NT2/D1 (cell line): ENCODE measurements around the gene SMIM17.

Experiments
- DNase-seq: peaks from one replicate; pipeline ENCODE4 v3.0.0-alpha.2; 2011; ENCODE audit warnings: low read depth, low spot score
- H3K27me3 ChIP-seq: 2 replicates; pipeline ENCODE4 v1.6.0; 2011; ENCODE audit warnings: mild to moderate bottlenecking; ENCODE audit not compliant: insufficient read length, insufficient read depth
- H3K36me3 ChIP-seq: 2 replicates; pipeline ENCODE4 v1.6.1; 2011; ENCODE audit warnings: mild to moderate bottlenecking, low read length, mixed read lengths; ENCODE audit not compliant: insufficient read depth, insufficient read length
- H3K4me1 ChIP-seq: 2 replicates; pipeline ENCODE4 v1.5.1; 2011; ENCODE audit not compliant: insufficient read depth, insufficient read length
- H3K4me3 ChIP-seq: 2 replicates; pipeline ENCODE4 v1.5.1; 2011; ENCODE audit warnings: low read depth; ENCODE audit not compliant: insufficient read length
- H3K9ac ChIP-seq: 2 replicates; pipeline ENCODE4 v1.6.0; 2011; ENCODE audit warnings: low read depth; ENCODE audit not compliant: insufficient read length
- H3K9me3 ChIP-seq: 2 replicates; pipeline ENCODE4 v1.5.1; 2011; ENCODE audit warnings: mild to moderate bottlenecking, low read length; ENCODE audit not compliant: insufficient read depth
- SUZ12 ChIP-seq: IDR thresholded peaks from 2 replicates; pipeline ENCODE4 v1.6.1; 2011; ENCODE audit not compliant: insufficient read length, insufficient read depth; ENCODE audit errors: extremely low read depth
- YY1 ChIP-seq: IDR thresholded peaks from 2 replicates; pipeline ENCODE4 v1.6.1; 2011; ENCODE audit not compliant: insufficient read length, insufficient read depth
- ZNF274 ChIP-seq: IDR thresholded peaks from 2 replicates; pipeline ENCODE4 v1.6.1; 2011; ENCODE audit warnings: mild to moderate bottlenecking, low read depth, low read length

The SMIM17 gene

DNA sequence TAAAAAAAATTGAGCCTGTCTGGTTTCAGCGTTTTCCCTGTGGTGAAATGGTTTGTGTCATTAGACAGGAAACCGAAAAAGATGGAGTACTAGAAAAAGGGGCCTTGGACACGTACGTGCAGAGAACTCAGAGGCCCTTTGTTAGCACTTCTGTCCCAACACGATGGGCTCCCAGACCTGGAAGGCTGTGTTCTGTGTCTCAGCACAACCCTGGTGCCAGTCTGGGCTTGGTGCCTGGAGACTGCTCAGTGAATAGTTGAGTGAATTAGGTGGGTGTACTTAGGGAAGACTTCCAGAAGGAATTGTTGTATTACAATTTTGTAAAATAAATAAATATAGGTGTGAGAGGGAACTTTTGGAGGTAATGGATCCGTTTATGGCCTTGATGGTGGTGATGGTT lies 39.1 kb upstream of the SMIM17 start:
- H3K36me3 ChIP-seq, result peaks cover 31% of the 10 kb centered on the region
- H3K9me3 ChIP-seq, result no peaks in the 10 kb centered on the region
- no peak overlapping the region for H3K4me3 ChIP-seq
- no peak overlapping the region for H3K9ac ChIP-seq
- no peaks in the 10 kb centered on the region for H3K27me3 ChIP-seq
- no peak for DNase-seq
- H3K4me1 ChIP-seq, result no peaks in the 10 kb centered on the region
- TF ChIP-seq ZNF274 (no peak), SUZ12 (no peak), YY1 (no peak)

DNA sequence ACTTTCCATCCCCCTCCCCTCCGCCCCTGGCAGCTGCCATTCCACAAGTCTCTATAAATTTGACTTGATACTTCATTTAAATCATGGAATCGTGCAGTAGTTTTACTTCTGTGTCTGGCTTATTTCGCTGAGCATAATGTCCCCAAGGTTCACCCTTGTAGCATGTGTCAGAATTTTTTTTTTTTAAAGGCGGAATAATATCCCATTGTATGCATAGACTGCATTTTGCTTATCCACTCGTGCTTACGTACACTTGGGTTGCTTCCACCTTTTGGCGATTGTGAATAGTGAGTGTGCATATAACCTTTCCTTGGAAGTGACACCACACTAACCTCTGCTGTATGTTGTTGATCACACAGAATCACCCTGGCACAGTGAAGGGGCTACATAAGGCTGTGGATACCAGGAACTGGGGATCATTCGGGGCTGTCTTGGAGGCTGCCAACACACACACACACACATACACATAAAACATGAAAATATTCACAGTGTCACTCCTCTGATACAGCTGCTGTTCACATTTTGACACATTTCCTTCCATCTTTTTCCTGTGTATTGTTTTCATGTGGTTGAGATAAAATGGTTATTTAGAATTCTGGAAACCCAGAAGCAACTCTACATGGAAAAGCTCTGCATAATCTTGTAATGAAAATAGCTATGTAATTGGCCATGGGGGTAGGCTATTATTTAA lies 34.5 kb upstream of the SMIM17 start:
- H3K9me3 ChIP-seq, result no peaks in the 10 kb centered on the region
- TF ChIP-seq SUZ12, result no peak
- no peak for TF ChIP-seq ZNF274
- TF ChIP-seq YY1, result no peak
- no peaks in the 10 kb centered on the region for H3K4me1 ChIP-seq
- peaks cover 17% of the 10 kb centered on the region for H3K36me3 ChIP-seq
- no peak for DNase-seq
- no peak overlapping the region for H3K4me3 ChIP-seq
- H3K9ac ChIP-seq, result no peak overlapping the region
- no peaks in the 10 kb centered on the region for H3K27me3 ChIP-seq

DNA sequence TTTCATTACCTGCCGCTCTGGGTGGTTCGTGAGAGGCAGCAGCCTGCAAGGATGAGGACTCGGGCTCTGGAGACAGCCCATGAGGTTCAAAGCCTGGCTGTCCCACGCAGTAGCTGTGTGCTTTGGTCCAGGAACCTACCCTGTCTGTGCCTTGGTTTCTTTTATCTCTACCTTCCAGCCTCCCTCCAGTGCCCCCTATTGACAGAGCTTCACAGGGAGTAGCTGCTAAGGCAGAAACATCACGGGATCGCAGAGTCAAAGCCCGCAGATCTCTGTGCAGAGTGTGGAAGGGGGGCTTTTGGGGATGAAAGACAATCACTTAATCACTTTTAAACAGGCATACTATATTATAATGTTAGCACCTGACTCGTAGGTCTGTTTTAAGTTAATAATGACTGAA lies 31.7 kb upstream of the SMIM17 start:
- H3K36me3 ChIP-seq, result peaks cover 15% of the 10 kb centered on the region
- no peak overlapping the region for H3K9ac ChIP-seq
- no peaks in the 10 kb centered on the region for H3K27me3 ChIP-seq
- no peaks in the 10 kb centered on the region for H3K9me3 ChIP-seq
- TF ChIP-seq ZNF274, result no peak
- TF ChIP-seq SUZ12, result no peak
- H3K4me3 ChIP-seq, result no peak overlapping the region
- DNase-seq, result no peak
- H3K4me1 ChIP-seq, result no peaks in the 10 kb centered on the region

DNA sequence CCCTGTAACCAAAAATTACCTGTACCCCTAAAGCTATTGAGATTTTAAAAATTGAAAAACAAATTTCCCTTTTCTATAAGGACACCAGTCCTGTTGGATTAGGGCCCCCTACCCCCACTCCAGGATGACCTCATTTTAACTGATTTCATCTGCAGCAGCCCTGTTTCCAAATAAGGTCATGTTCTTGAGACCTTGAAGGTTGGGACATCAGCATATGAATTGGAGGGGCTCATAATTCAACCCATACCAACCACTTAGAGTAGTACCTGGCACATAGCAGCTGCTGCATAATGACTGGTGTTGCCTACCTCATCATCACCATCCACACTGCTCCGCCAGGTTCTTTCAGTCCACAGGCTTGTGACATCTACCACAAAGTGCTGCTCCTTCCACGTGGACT lies 30.2 kb upstream of the SMIM17 start:
- TF ChIP-seq SUZ12 (no peak), ZNF274 (no peak), YY1 (no peak)
- H3K4me3 ChIP-seq, result no peak overlapping the region
- no peak for DNase-seq
- no peaks in the 10 kb centered on the region for H3K4me1 ChIP-seq
- no peaks in the 10 kb centered on the region for H3K9me3 ChIP-seq
- peaks cover 19% of the 10 kb centered on the region for H3K36me3 ChIP-seq
- H3K27me3 ChIP-seq, result no peaks in the 10 kb centered on the region
- no peak overlapping the region for H3K9ac ChIP-seq

DNA sequence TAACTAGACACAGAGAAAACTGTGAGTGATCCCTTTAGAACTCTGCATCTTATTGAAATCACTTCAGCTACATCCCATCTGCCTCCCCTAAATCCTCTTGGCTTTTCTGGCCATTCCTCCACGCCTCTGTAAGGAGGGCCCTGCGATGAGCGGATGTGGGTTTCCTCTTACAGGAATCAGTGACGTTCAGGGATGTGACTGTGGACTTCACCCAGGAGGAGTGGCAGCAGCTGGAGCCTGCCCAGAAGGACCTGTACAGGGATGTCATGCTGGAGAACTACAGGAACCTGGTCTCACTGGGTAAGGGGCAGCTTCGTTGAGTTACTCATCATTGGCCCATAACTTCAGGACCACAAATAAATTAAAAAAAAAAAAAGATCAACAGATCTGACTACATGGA lies 29.3 kb upstream of the SMIM17 start:
- H3K9ac ChIP-seq, result no peak overlapping the region
- H3K27me3 ChIP-seq, result no peaks in the 10 kb centered on the region
- DNase-seq, result no peak
- H3K36me3 ChIP-seq, result peaks cover 23% of the 10 kb centered on the region
- TF ChIP-seq YY1 (no peak), ZNF274 (no peak), SUZ12 (no peak)
- no peak overlapping the region for H3K4me3 ChIP-seq
- H3K4me1 ChIP-seq, result no peaks in the 10 kb centered on the region
- H3K9me3 ChIP-seq, result no peaks in the 10 kb centered on the region

DNA sequence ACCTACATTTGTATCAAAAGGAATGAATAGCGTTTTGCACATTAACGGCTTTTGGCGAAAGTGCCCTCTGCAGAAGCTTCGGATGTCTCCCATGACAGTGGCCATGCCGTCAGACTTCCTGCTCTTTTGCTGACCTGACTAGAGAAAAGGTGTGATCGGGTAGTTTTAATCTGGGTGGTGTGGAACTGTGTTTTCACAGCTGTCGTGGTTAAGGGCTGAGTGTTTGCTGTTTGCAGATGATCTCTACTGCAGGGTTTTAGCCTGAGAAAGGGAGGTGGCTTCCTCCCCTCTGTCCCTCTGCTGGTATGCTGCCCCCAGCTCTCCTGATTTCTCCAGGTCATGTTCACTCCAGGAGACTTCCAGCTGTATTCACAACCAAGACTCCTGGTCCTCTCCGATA lies 25.4 kb upstream of the SMIM17 start:
- Histone ChIP-seq H3K9ac (no peak overlapping the region), H3K9me3 (no peaks in the 10 kb centered on the region), H3K27me3 (no peaks in the 10 kb centered on the region), H3K4me3 (no peak overlapping the region), H3K36me3 (peaks cover 39% of the 10 kb centered on the region), H3K4me1 (no peaks in the 10 kb centered on the region)
- DNase-seq, result no peak
- no peak for TF ChIP-seq SUZ12
- no peak for TF ChIP-seq YY1
- TF ChIP-seq ZNF274, result no peak

DNA sequence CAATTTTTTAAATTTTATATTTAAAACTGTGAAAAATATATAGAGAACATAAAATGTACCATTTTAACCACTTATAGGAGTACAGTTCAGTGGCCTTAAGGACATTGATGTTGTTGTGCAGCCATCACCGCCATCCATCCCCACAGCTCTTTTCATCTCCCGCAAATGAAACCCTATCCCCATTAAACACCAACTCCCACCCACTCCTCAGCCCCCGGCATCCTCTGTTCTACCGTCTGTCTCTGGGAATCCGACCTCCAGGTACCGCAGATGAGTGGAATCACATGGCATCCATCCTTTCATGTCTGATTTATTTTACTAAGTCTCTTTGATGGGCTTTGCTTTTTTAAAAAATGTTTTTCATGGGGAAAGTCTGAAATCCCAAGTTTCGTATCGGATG lies 23.8 kb upstream of the SMIM17 start:
- H3K9me3 ChIP-seq, result no peaks in the 10 kb centered on the region
- no peaks in the 10 kb centered on the region for H3K4me1 ChIP-seq
- H3K36me3 ChIP-seq, result peaks cover 42% of the 10 kb centered on the region
- H3K27me3 ChIP-seq, result no peaks in the 10 kb centered on the region
- H3K9ac ChIP-seq, result no peak overlapping the region
- TF ChIP-seq ZNF274, result no peak
- TF ChIP-seq YY1, result no peak
- TF ChIP-seq SUZ12, result no peak
- no peak for DNase-seq
- no peak overlapping the region for H3K4me3 ChIP-seq
